Hematopoietic multipotent progenitor cell treated with erythropoietin and hydrocortisone succinate and interleukin-3 and kit ligand, for 17 days (in vitro differentiated cells): ENCODE results near the gene CCDC70.

Experiments
- DNase-seq: peaks from one replicate; pipeline ENCODE4 v3.0.0-alpha.2; 2015; ENCODE audit warnings: low spot score

CCDC70 gene

GRCh38 chr13:51910508-51910907 lies 48.7 kb downstream of the CCDC70 start:
- no peak for DNase-seq

- DNase-seq, result no peak
These were observed 50.3 kb downstream of the CCDC70 start for GRCh38 chr13:51912091-51912490.

- DNase-seq, result no peak
These were observed 50.9 kb downstream of the CCDC70 start for GRCh38 chr13:51912511-51913225.

- DNase-seq, result no peak
These were observed 51.8 kb downstream of the CCDC70 start for GRCh38 chr13:51913421-51914136.

GRCh38 chr13:51914137-51914493 lies 52.3 kb downstream of the CCDC70 start:
- DNase-seq, result no peak
